Measurements from ENCODE around the gene APOA4.

GRCh38 chr11:116778556-116778955 is 44.5 kb downstream of the APOA4 start:
- TF ChIP-seq CTCF (IDR thresholded peaks at IDR 0.05) (no peak), POLR2A (IDR thresholded peaks at IDR 0.05) (no peak)

Measured in tibial nerve (tissue), 3 donors.